Neural crest cell (in vitro differentiated cells): ENCODE data around the gene PRKCQ. TPM values are rescaled to one million over a fixed set of nuclear protein-coding genes. Genes with fewer than 3 reads are reported as not detected.

Experiments
- DNase-seq: peaks from one replicate; pipeline ENCODE4 v3.0.0; 2021; ENCODE audit warnings: low read depth, mixed read lengths, low spot score
- H3K27ac Mint-ChIP-seq: one replicate; pipeline ENCODE4 v1.8.0; 2021; ENCODE audit warnings: mild to moderate bottlenecking, mixed read lengths; ENCODE audit not compliant: unreplicated experiment
- H3K27me3 Mint-ChIP-seq: 2 replicates; pipeline ENCODE4 v1.8.0; 2021; ENCODE audit warnings: low read depth, mild to moderate bottlenecking, mixed read lengths
- H3K36me3 Mint-ChIP-seq: 2 replicates; pipeline ENCODE4 v1.8.0; 2021; ENCODE audit warnings: low read depth, mild to moderate bottlenecking, mixed read lengths
- H3K4me1 Mint-ChIP-seq: 2 replicates; pipeline ENCODE4 v1.8.0; 2021; ENCODE audit warnings: mixed read lengths
- H3K4me3 Mint-ChIP-seq: one replicate; pipeline ENCODE4 v1.8.0; 2021; ENCODE audit warnings: mild to moderate bottlenecking, mixed read lengths
- H3K9me3 Mint-ChIP-seq: 2 replicates; pipeline ENCODE4 v1.8.0; 2021; ENCODE audit warnings: mixed read lengths
- total RNA-seq: library from RNA; stranded (reverse); gene quantifications from 2 replicates; pipeline ENCODE4 v1.2.1, GENCODE V29; 2021
- TF ChIP-seq, protein P1 (sequence below): fragments of 200-600 bp; sonication (generic); conservative IDR thresholded peaks from 2 replicates; pipeline ENCODE4 v1.5.0; 2021; ENCODE audit warnings: antibody characterized with exemption, mild to moderate bottlenecking

Gene PRKCQ
- total RNA-seq, 1 donor from 2014 or later: 3.2 TPM

DNA sequence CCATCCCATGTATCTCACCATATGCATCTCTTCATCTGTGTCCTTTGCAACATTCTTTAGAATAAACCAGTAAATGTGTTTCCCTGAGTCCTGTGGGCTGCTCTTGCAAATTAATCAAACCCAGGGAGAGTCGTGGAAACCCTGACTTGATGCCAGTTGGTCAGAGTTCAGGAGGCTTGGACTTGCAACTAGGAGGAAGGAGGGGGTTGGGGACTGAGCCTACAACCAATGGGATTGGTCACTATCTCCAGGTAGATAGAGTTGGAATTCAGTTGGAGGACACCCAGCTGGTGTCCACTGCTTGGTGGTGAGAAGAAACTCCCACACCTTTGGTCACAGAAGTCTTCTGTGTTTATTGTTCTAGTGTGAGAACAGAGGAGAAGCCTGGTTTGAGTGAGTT is 38.3 kb upstream of the PRKCQ start:
- Mint-ChIP-seq H3K36me3 (peaks cover 3% of the 10 kb centered on the region), H3K27me3 (peaks cover 2% of the 10 kb centered on the region), H3K4me3 (no peak overlapping the region), H3K27ac (no peak overlapping the region), H3K9me3 (peaks cover 9% of the 10 kb centered on the region), H3K4me1 (no peaks in the 10 kb centered on the region)
- TF ChIP-seq, protein P1, sequence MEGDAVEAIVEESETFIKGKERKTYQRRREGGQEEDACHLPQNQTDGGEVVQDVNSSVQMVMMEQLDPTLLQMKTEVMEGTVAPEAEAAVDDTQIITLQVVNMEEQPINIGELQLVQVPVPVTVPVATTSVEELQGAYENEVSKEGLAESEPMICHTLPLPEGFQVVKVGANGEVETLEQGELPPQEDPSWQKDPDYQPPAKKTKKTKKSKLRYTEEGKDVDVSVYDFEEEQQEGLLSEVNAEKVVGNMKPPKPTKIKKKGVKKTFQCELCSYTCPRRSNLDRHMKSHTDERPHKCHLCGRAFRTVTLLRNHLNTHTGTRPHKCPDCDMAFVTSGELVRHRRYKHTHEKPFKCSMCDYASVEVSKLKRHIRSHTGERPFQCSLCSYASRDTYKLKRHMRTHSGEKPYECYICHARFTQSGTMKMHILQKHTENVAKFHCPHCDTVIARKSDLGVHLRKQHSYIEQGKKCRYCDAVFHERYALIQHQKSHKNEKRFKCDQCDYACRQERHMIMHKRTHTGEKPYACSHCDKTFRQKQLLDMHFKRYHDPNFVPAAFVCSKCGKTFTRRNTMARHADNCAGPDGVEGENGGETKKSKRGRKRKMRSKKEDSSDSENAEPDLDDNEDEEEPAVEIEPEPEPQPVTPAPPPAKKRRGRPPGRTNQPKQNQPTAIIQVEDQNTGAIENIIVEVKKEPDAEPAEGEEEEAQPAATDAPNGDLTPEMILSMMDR: no peak
- no peak for DNase-seq

DNA sequence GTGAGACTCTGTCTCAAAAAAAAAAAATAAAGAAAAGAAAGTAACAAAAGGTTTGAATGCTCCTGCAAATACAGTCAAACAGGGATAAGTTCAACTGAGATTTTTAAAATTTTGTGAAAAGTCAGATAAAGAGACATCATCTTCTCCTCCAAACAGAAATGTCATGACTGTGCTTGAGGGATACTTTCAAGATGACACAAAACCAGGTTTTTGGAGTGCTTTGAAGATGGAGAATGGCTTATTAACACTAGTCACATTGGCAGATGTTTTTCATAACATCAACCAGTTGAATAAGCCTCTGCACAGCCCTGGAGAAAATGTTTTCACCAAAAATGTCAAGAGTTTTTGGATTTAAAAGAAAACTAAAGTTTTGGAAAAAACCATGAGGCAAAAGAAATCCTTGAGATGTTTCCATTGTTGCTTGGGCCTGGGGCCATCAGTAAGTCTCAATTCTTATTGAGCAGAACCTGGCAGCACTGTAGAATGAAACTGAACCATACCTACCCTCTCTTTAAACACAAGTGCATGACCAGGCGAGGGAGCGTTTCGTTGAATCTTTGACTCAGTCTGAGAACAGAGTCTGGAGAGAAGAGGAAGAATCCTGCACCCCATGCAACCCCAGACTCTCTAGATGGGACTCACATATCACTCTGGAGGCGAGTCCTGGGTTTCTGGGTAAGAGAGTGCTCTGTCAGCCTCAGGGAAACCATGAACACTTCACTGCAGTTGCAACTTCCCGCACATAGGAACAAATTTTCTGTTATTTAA is 37.4 kb upstream of the PRKCQ start:
- H3K4me1 Mint-ChIP-seq: no peaks in the 10 kb centered on the region
- no peak overlapping the region for H3K4me3 Mint-ChIP-seq
- DNase-seq: no peak
- H3K27ac Mint-ChIP-seq: no peak overlapping the region
- peaks cover 2% of the 10 kb centered on the region for H3K27me3 Mint-ChIP-seq
- peaks cover 3% of the 10 kb centered on the region for H3K36me3 Mint-ChIP-seq
- TF ChIP-seq, protein P1: no peak
- peaks cover 9% of the 10 kb centered on the region for H3K9me3 Mint-ChIP-seq

DNA sequence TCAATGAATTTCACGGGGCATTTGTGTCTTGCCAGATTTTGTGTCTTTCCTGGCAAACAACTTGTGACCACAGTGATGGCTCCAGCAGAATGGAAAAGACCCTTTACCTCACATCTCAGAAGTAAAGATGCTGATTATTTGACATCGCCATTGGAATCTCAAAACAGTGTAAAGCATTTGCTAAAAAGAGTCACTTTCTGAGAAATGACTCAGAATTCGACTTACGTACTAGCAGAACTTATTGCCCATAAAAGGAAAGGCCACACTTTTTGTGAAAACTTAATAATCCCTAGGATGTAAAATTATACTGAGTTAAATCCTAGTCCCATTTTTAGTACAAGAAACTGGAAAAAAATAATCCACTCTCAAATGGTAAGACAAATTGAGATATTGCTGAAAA is 35.9 kb upstream of the PRKCQ start:
- H3K4me1 Mint-ChIP-seq: no peaks in the 10 kb centered on the region
- peaks cover 6% of the 10 kb centered on the region for H3K27me3 Mint-ChIP-seq
- no peak overlapping the region for H3K4me3 Mint-ChIP-seq
- H3K9me3 Mint-ChIP-seq: peaks cover 9% of the 10 kb centered on the region
- H3K36me3 Mint-ChIP-seq: peaks cover 3% of the 10 kb centered on the region
- no peak for DNase-seq
- no peak overlapping the region for H3K27ac Mint-ChIP-seq
- TF ChIP-seq, protein P1: no peak

DNA sequence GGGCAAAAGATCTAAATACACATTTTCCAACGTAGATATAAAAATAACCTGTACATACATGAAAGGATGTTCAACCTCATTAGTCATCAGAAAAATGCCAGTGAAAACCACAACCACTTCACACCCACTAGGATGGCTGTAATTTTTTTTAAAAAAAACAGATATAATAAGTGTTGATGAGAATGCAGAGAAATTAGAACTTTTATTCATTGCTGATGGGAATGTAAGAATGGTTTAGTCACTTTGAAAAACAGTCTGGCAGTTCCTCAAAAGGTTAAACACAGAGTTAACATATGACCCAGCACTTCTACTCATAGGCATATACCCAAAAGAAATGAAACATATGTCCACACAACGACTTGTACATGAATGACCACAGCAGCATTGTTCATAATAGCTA is 32.3 kb upstream of the PRKCQ start:
- peaks cover 6% of the 10 kb centered on the region for H3K27me3 Mint-ChIP-seq
- DNase-seq: no peak
- H3K4me3 Mint-ChIP-seq: no peak overlapping the region
- peaks cover 13% of the 10 kb centered on the region for H3K9me3 Mint-ChIP-seq
- peaks cover 7% of the 10 kb centered on the region for H3K36me3 Mint-ChIP-seq
- no peak overlapping the region for H3K27ac Mint-ChIP-seq
- H3K4me1 Mint-ChIP-seq: no peaks in the 10 kb centered on the region
- TF ChIP-seq, protein P1: no peak

DNA sequence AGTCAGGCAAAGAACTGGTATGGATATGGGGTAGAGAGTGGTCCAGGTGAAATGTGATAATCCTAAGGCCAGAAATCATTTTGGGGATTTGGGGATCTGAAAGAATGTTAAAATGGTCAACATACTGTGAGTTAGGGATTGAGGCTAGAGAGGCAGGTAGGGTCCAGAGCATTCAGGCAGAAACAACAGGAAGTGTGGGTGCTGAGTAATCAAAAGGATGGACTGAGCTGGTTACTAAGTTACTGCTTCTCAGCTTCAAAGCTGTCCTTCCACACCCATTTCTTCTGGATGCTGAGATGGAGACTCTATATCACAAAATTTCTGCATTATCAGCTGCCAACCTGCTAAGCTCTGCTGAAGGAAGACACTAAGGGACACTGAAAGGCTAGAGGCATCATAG is 30.6 kb upstream of the PRKCQ start:
- no peak for DNase-seq
- H3K4me3 Mint-ChIP-seq: no peak overlapping the region
- H3K27ac Mint-ChIP-seq: no peak overlapping the region
- H3K9me3 Mint-ChIP-seq: peaks cover 13% of the 10 kb centered on the region
- H3K27me3 Mint-ChIP-seq: peaks cover 5% of the 10 kb centered on the region
- TF ChIP-seq, protein P1: no peak
- peaks cover 7% of the 10 kb centered on the region for H3K36me3 Mint-ChIP-seq
- H3K4me1 Mint-ChIP-seq: no peaks in the 10 kb centered on the region
